Measurements from ENCODE around the gene SPIN1. TPM values are rescaled to one million over a fixed set of nuclear protein-coding genes. Genes with fewer than 3 reads are reported as not detected.

The SPIN1 gene
- total and polyA plus RNA-seq, 2 donors (not counting 3 experiments of a cell fraction or from before 2014, with no cell fraction given): 38.1 to 56.8 TPM

GRCh38 chr9:88391236-88391635, 3.0 kb downstream of the SPIN1 start:
- Histone ChIP-seq H2AFZ (ENCODE audit: low read depth, low read length) (no peak overlapping the region), H3K4me2 (ENCODE audit: insufficient read depth, low read length) (no peak overlapping the region), H3K9ac (replicated peaks; ENCODE audit: extremely low read depth, insufficient read depth, low read length) (no peak overlapping the region), H3K79me2 (ENCODE audit: control insufficient read depth, insufficient read depth, low read length) (peaks cover 69% of the 10 kb centered on the region), H3K36me3 (ENCODE audit: control insufficient read depth in 2 of 2, extremely low read depth in 1 of 2, insufficient read depth in 2 of 2, low read length in 2 of 2) (no peaks in the 10 kb centered on the region), H3K4me1 (ENCODE audit: control insufficient read depth, extremely low read depth, insufficient read depth, low read length) (peaks cover 16% of the 10 kb centered on the region), H4K20me1 (replicated peaks; ENCODE audit: control insufficient read depth, extremely low read depth, insufficient read depth, low read length) (peaks cover 2% of the 10 kb centered on the region), H3K9me3 (replicated peaks; ENCODE audit: control insufficient read depth, insufficient read depth, low read length) (no peaks in the 10 kb centered on the region), H3K4me3 (replicated peaks in 1 of 3; ENCODE audit: insufficient read depth in 1 of 3, low read depth in 1 of 3, low read length in 3 of 3) (no peak overlapping the region), H3K27ac (ENCODE audit: insufficient read depth, low read depth, low read length) (no peak overlapping the region), H3K27me3 (ENCODE audit: control insufficient read depth in 2 of 2, insufficient read depth in 2 of 2, low read length in 2 of 2) (no peaks in the 10 kb centered on the region), H3K9me1 (replicated peaks; ENCODE audit: control insufficient read depth, extremely low read depth, insufficient read depth, low read length) (peaks cover 2% of the 10 kb centered on the region)
- no peak for TF ChIP-seq MAX (IDR thresholded peaks at IDR 0.05; ENCODE audit: insufficient read depth, insufficient read length)
- no peak for TF ChIP-seq EZH2 (IDR thresholded peaks at IDR 0.05; ENCODE audit: borderline replicate concordance, low read depth, low read length, severe bottlenecking)
- DNase-seq (ENCODE audit: low read depth, low spot score) (no peak), FAIRE-seq (no peak)
- ChIA-PET CTCF (no interaction called here), POLR2A (no interaction called here)
- intact Hi-C loops (cut with micrococcal nuclease): no loop called here
- dilution Hi-C loops (cut with MboI; ENCODE audit: extremely low pct_ligation_motif_present, low sequenced_read_pairs): no loop called here
- BruUV-seq (replicated peaks): no TSS peak

- FAIRE-seq: no peak
- Histone ChIP-seq H3K36me3 (ENCODE audit: control insufficient read depth in 2 of 2, extremely low read depth in 1 of 2, insufficient read depth in 2 of 2, low read length in 2 of 2) (no peaks in the 10 kb centered on the region), H3K4me1 (ENCODE audit: control insufficient read depth, extremely low read depth, insufficient read depth, low read length) (peaks cover 16% of the 10 kb centered on the region), H3K9ac (replicated peaks; ENCODE audit: extremely low read depth, insufficient read depth, low read length) (no peak overlapping the region), H3K27me3 (ENCODE audit: control insufficient read depth in 2 of 2, insufficient read depth in 2 of 2, low read length in 2 of 2) (no peaks in the 10 kb centered on the region), H3K4me3 (replicated peaks in 1 of 3; ENCODE audit: insufficient read depth in 1 of 3, low read depth in 1 of 3, low read length in 3 of 3) (no peak overlapping the region), H3K9me3 (replicated peaks; ENCODE audit: control insufficient read depth, insufficient read depth, low read length) (no peaks in the 10 kb centered on the region), H3K9me1 (replicated peaks; ENCODE audit: control insufficient read depth, extremely low read depth, insufficient read depth, low read length) (peaks cover 2% of the 10 kb centered on the region), H2AFZ (ENCODE audit: low read depth, low read length) (no peak overlapping the region), H3K27ac (ENCODE audit: insufficient read depth, low read depth, low read length) (no peak overlapping the region), H3K4me2 (ENCODE audit: insufficient read depth, low read length) (no peak overlapping the region), H4K20me1 (replicated peaks; ENCODE audit: control insufficient read depth, extremely low read depth, insufficient read depth, low read length) (peaks cover 5% of the 10 kb centered on the region), H3K79me2 (ENCODE audit: control insufficient read depth, insufficient read depth, low read length) (peaks cover 76% of the 10 kb centered on the region)
- BruUV-seq (replicated peaks): no TSS peak
- ChIA-PET POLR2A (no interaction called here), CTCF (interaction anchor here (1.3 kb wide), 1 partner anchor 25 kb away, joined by 4 read pairs; no protein-coding TSS in a partner anchor)
- intact Hi-C loops (cut with micrococcal nuclease) (no loop called here), dilution Hi-C loops (cut with MboI; ENCODE audit: extremely low pct_ligation_motif_present, low sequenced_read_pairs) (no loop called here)
- no peak for DNase-seq (ENCODE audit: low read depth, low spot score)
- TF ChIP-seq MYC (IDR thresholded peaks at IDR 0.05; ENCODE audit: low read depth, low read length): no peak
- no peak for TF ChIP-seq GATA2 (IDR thresholded peaks at IDR 0.05; ENCODE audit: insufficient read depth, insufficient read length, low read depth, low read length)
- no peak for TF ChIP-seq EZH2 (IDR thresholded peaks at IDR 0.05; ENCODE audit: borderline replicate concordance, low read depth, low read length, severe bottlenecking)
- TF ChIP-seq POLR2A (IDR thresholded peaks at IDR 0.05; ENCODE audit: low read depth, low read length): no peak
- no peak for TF ChIP-seq JUN (IDR thresholded peaks at IDR 0.05; ENCODE audit: borderline replicate concordance, insufficient read depth, insufficient read length, low read depth)
- no peak for TF ChIP-seq FOS (IDR thresholded peaks at IDR 0.05; ENCODE audit: borderline replicate concordance, insufficient read depth, low read length)
- no peak for TF ChIP-seq MAX (IDR thresholded peaks at IDR 0.05; ENCODE audit: insufficient read depth, insufficient read length)
These were observed 3.7 kb downstream of the SPIN1 start for GRCh38 chr9:88391921-88392320.
